HepG2 (cell line): ENCODE measurements around the gene PRRT1B. TPM values are rescaled to one million over a fixed set of nuclear protein-coding genes. Genes with fewer than 3 reads are reported as not detected.
A peak's percentile ranks its signal among the peaks of the same experiment; 100 is the strongest.

Experiments
- CREB1 ChIP-seq, 2 experiments: fragments of 450-650 bp in 1 of 2; IDR thresholded peaks; 2 replicates each; pipeline ENCODE4 v1.6.1; 2016 to 2017; ENCODE audit warnings: control low read depth in 1 of 2, mild to moderate bottlenecking in 1 of 2, missing compliant biosample characterization in 1 of 2, missing genetic modification characterization in 1 of 2
- ETV5 ChIP-seq: IDR thresholded peaks from 2 replicates; pipeline ENCODE4 v1.6.1; 2018; ENCODE audit warnings: missing biosample characterization, missing genetic modification reagents, inconsistent platforms, borderline replicate concordance
- MED8 ChIP-seq: sonication (generic); formaldehyde crosslinking; IDR thresholded peaks from 2 replicates; pipeline ENCODE4 v1.8.1; 2023; ENCODE audit warnings: mild to moderate bottlenecking, missing genetic modification reagents; ENCODE audit not compliant: insufficient replicate concordance
- NFE2L1 ChIP-seq: sonication (generic); formaldehyde crosslinking; IDR thresholded peaks from 2 replicates; pipeline ENCODE4 v1.4.0; 2020; ENCODE audit warnings: missing genetic modification reagents, mild to moderate bottlenecking, borderline replicate concordance
- NFE2L2 ChIP-seq: fragments of 150-350 bp; IDR thresholded peaks from 2 replicates; pipeline ENCODE4 v1.6.1; 2014; ENCODE audit warnings: low read length
- NFIC ChIP-seq: IDR thresholded peaks from 2 replicates; pipeline ENCODE4 v1.6.1; 2012; ENCODE audit warnings: mild to moderate bottlenecking, low read length, inconsistent platforms
- NFKBIZ ChIP-seq: IDR thresholded peaks from 2 replicates; pipeline ENCODE4 v1.6.1; 2018; ENCODE audit warnings: missing genetic modification reagents, missing compliant biosample characterization
- NFYB ChIP-seq: sonication (generic); formaldehyde crosslinking; IDR thresholded peaks from 2 replicates; pipeline ENCODE4 v1.4.0; 2020; ENCODE audit warnings: missing genetic modification reagents
- SIN3B ChIP-seq: fragments of 150-350 bp; IDR thresholded peaks from 2 replicates; pipeline ENCODE4 v1.6.1; 2014; ENCODE audit warnings: low read length
- TBX2 ChIP-seq: sonication (generic); formaldehyde crosslinking; IDR thresholded peaks from 2 replicates; pipeline ENCODE4 v1.5.0; 2020; ENCODE audit warnings: missing genetic modification reagents, mild to moderate bottlenecking, borderline replicate concordance
- ZNF530 ChIP-seq: sonication (generic); formaldehyde crosslinking; IDR thresholded peaks from 2 replicates; pipeline ENCODE4 v1.5.0; 2020; ENCODE audit warnings: low read depth, mild to moderate bottlenecking, missing genetic modification reagents
- ZNF547 ChIP-seq: sonication (generic); formaldehyde crosslinking; IDR thresholded peaks from 2 replicates; pipeline ENCODE4 v1.5.1; 2020; ENCODE audit warnings: mild to moderate bottlenecking, missing genetic modification reagents
- ZNF549 ChIP-seq: sonication (generic); formaldehyde crosslinking; IDR thresholded peaks from 2 replicates; pipeline ENCODE4 v1.5.0; 2020; ENCODE audit warnings: missing genetic modification reagents
- ZNF550 ChIP-seq: sonication (generic); formaldehyde crosslinking; IDR thresholded peaks from 2 replicates; pipeline ENCODE4 v1.4.0; 2020; ENCODE audit warnings: mild to moderate bottlenecking, missing genetic modification reagents, borderline replicate concordance
- ZNF562 ChIP-seq: sonication (generic); formaldehyde crosslinking; IDR thresholded peaks from 2 replicates; pipeline ENCODE4 v1.8.0; 2022; ENCODE audit warnings: missing genetic modification reagents, borderline replicate concordance
- ZNF674 ChIP-seq: sonication (generic); formaldehyde crosslinking; IDR thresholded peaks from 2 replicates; pipeline ENCODE4 v1.5.0; 2020; ENCODE audit warnings: low read depth, mild to moderate bottlenecking, missing genetic modification reagents
- ZNF709 ChIP-seq: sonication (generic); formaldehyde crosslinking; IDR thresholded peaks from 2 replicates; pipeline ENCODE4 v1.5.0; 2020; ENCODE audit warnings: mild to moderate bottlenecking, missing genetic modification reagents
- ZNF772 ChIP-seq: sonication (generic); formaldehyde crosslinking; IDR thresholded peaks from 2 replicates; pipeline ENCODE4 v1.5.0; 2020; ENCODE audit warnings: mild to moderate bottlenecking, missing genetic modification reagents
- polyA plus RNA-seq, 8 experiments: library from polyadenylated mRNA; depleted of rRNA in 3 of 8; stranded (reverse) in 7 of 8; unstranded in 1 of 8; fragments of >200 nt; fragmentation: Illumina TruSeq in 4 of 8; extraction: Trizol in 4 of 8; gene quantifications; 2 replicates each; pipeline versions ENCODE4 v1.2.1 to v1.2.3, GENCODE V29; 2011 to 2016; ENCODE audit warnings: low read depth in 4 of 8, missing spikeins in 1 of 8, mixed read lengths in 1 of 8; ENCODE audit not compliant: insufficient read depth in 1 of 8
- total RNA-seq, 5 experiments: library from RNA; depleted of rRNA; stranded (reverse); fragments of >200 nt; fragmentation: Illumina TruSeq; extraction: Trizol; gene quantifications; 2 replicates each; pipeline ENCODE4 v1.2.3, GENCODE V29; 2016; ENCODE audit warnings: low read depth in 1 of 5
- TF ChIP-seq, protein P1 (sequence below): sonication (generic); formaldehyde crosslinking; IDR thresholded peaks from 2 replicates; pipeline ENCODE4 v1.5.0; 2020; ENCODE audit warnings: missing genetic modification reagents
- TF ChIP-seq, protein P2 (sequence below): sonication (generic); formaldehyde crosslinking; IDR thresholded peaks from 2 replicates; pipeline ENCODE4 v1.4.0; 2020; ENCODE audit warnings: missing genetic modification reagents
- TF ChIP-seq, protein P3 (sequence below): sonication (generic); formaldehyde crosslinking; conservative IDR thresholded peaks from 2 replicates; pipeline ENCODE4 v1.8.0; 2022; ENCODE audit warnings: missing genetic modification reagents
- TF ChIP-seq, protein P4 (sequence below): sonication (generic); formaldehyde crosslinking; IDR thresholded peaks from 2 replicates; pipeline ENCODE4 v1.4.0; 2020; ENCODE audit warnings: mild to moderate bottlenecking, missing genetic modification reagents
- TF ChIP-seq, protein P5 (sequence below): IDR thresholded peaks from 2 replicates; pipeline ENCODE4 v1.6.1; 2012; ENCODE audit warnings: inconsistent platforms
- TF ChIP-seq, protein P6 (sequence below): sonication (generic); formaldehyde crosslinking; IDR thresholded peaks from 2 replicates; pipeline ENCODE4 v1.8.0; 2022; ENCODE audit warnings: missing genetic modification reagents, low read depth, mild to moderate bottlenecking, borderline replicate concordance

The PRRT1B gene
- total and polyA plus RNA-seq, 2 of the 13 experiments (the other 11 are each of a cell fraction or from before 2014, with no cell fraction given): not detected

DNA sequence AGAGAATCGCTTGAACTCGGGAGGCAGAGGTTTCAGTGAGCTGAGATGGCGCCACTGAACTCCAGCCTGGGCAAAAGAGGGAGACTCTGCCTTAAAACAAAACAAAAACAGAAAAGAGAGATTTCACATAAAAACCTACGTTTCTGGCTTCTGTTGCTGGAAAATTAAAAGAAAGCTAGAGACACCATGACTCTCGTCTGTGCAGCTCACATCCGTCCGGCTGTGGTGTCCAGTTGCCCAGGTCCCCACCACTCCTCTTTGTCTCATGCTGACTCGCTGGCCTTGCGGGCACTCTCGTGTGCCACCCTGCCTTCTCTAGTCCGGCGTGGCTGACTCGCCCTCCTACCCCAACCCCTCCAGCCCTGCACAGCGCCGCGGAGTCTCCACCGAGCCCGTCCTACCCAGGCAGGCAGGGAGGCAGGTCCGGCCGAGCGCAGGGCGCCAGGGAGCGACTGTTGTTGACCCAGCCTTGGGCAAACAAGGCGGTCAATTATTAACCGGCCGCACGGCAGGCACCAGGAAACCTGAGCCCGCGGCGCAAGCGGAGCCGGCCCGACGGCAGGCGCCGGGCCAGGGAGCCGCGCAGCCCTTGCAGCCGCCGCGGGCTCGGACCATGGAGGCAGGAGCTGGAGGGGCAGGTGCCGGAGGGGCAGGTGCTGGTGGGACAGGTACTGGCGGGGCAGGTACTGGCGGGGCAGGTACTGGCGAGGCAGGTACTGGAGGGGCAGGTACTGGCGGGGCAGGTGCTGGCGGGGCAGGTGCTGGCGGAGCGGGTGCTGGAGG, at the start of gene PRRT1B (continued):
- TF ChIP-seq, protein P1, sequence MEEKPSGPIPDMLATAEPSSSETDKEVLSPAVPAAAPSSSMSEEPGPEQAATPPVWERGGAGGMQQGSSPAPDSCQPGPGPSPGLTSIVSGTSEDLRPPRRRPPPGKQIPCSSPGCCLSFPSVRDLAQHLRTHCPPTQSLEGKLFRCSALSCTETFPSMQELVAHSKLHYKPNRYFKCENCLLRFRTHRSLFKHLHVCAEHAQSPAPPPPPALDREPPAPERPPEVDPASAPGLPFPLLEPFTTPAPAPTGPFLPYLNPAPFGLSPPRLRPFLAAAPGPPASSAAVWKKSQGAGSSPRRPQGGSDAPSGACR (CRISPR knock-in tag): 0 out of 2 replicates have a peak, but pooled peaks have one; percentile 47
- TF ChIP-seq, protein P2, sequence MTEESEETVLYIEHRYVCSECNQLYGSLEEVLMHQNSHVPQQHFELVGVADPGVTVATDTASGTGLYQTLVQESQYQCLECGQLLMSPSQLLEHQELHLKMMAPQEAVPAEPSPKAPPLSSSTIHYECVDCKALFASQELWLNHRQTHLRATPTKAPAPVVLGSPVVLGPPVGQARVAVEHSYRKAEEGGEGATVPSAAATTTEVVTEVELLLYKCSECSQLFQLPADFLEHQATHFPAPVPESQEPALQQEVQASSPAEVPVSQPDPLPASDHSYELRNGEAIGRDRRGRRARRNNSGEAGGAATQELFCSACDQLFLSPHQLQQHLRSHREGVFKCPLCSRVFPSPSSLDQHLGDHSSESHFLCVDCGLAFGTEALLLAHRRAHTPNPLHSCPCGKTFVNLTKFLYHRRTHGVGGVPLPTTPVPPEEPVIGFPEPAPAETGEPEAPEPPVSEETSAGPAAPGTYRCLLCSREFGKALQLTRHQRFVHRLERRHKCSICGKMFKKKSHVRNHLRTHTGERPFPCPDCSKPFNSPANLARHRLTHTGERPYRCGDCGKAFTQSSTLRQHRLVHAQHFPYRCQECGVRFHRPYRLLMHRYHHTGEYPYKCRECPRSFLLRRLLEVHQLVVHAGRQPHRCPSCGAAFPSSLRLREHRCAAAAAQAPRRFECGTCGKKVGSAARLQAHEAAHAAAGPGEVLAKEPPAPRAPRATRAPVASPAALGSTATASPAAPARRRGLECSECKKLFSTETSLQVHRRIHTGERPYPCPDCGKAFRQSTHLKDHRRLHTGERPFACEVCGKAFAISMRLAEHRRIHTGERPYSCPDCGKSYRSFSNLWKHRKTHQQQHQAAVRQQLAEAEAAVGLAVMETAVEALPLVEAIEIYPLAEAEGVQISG (CRISPR knock-in tag): peak; percentile 59
- TF ChIP-seq TBX2 (CRISPR knock-in tag): peak; percentile 43; the same call in 1 of the 2 replicates
- TF ChIP-seq NFKBIZ: no peak
- no peak; the same call in 1 of the 2 replicates for TF ChIP-seq ZNF772 (CRISPR knock-in tag)
- no peak for TF ChIP-seq SIN3B
- TF ChIP-seq, protein P3, sequence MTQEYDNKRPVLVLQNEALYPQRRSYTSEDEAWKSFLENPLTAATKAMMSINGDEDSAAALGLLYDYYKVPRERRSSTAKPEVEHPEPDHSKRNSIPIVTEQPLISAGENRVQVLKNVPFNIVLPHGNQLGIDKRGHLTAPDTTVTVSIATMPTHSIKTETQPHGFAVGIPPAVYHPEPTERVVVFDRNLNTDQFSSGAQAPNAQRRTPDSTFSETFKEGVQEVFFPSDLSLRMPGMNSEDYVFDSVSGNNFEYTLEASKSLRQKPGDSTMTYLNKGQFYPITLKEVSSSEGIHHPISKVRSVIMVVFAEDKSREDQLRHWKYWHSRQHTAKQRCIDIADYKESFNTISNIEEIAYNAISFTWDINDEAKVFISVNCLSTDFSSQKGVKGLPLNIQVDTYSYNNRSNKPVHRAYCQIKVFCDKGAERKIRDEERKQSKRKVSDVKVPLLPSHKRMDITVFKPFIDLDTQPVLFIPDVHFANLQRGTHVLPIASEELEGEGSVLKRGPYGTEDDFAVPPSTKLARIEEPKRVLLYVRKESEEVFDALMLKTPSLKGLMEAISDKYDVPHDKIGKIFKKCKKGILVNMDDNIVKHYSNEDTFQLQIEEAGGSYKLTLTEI (CRISPR knock-in tag): no peak
- no peak for TF ChIP-seq ZNF530 (CRISPR knock-in tag)
- TF ChIP-seq ZNF547: no peak
- TF ChIP-seq NFE2L2: no peak
- no peak for TF ChIP-seq MED8
- no peak for TF ChIP-seq CREB1 (IDR thresholded peaks at IDR 0.05)
- TF ChIP-seq CREB1 (CRISPR knock-in tag; IDR thresholded peaks at IDR 0.05): no peak
- TF ChIP-seq NFIC: no peak
- TF ChIP-seq ZNF674 (CRISPR knock-in tag): no peak
- TF ChIP-seq ZNF709 (CRISPR knock-in tag): 0 out of 2 replicates have a peak, but pooled peaks have one; percentile 42
- TF ChIP-seq NFYB: no peak
- TF ChIP-seq, protein P4, sequence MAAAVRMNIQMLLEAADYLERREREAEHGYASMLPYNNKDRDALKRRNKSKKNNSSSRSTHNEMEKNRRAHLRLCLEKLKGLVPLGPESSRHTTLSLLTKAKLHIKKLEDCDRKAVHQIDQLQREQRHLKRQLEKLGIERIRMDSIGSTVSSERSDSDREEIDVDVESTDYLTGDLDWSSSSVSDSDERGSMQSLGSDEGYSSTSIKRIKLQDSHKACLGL: peak; percentile 56; the same call in 1 of the 2 replicates
- peak; percentile 46; the same call in 1 of the 2 replicates for TF ChIP-seq ETV5
- no peak for TF ChIP-seq NFE2L1 (CRISPR knock-in tag)
- TF ChIP-seq, protein P5, sequence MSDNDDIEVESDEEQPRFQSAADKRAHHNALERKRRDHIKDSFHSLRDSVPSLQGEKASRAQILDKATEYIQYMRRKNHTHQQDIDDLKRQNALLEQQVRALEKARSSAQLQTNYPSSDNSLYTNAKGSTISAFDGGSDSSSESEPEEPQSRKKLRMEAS: peak; percentile 52; the same call in 1 of the 2 replicates
- TF ChIP-seq ZNF562 (CRISPR knock-in tag): no peak
- TF ChIP-seq ZNF550 (CRISPR knock-in tag): no peak
- TF ChIP-seq ZNF549 (CRISPR knock-in tag): no peak
- TF ChIP-seq, protein P6, sequence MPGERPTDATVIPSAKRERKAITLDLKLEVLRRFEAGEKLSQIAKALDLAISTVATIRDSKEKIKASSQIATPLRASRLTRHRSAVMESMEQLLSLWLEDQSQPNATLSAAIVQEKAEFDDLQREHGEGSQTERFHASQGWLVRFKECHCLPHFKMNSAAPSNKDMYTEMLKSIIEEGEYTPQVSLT (CRISPR knock-in tag): no peak
